HG02852 (cell line): ENCODE results near the gene GUCY1A2.
"Not testable (repeated sequence)": the region's sequence is repeated elsewhere in the genome, so short reads cannot be mapped to it uniquely, and the experiment has no call there.

Experiments used
- ATAC-seq: cut with Tn5 transposase; IDR thresholded peaks from one replicate; pipeline ENCODE4 v1.9.1; 2021; ENCODE audit warnings: mild to moderate bottlenecking, moderate library complexity; ENCODE audit not compliant: unreplicated experiment

The GUCY1A2 gene

DNA sequence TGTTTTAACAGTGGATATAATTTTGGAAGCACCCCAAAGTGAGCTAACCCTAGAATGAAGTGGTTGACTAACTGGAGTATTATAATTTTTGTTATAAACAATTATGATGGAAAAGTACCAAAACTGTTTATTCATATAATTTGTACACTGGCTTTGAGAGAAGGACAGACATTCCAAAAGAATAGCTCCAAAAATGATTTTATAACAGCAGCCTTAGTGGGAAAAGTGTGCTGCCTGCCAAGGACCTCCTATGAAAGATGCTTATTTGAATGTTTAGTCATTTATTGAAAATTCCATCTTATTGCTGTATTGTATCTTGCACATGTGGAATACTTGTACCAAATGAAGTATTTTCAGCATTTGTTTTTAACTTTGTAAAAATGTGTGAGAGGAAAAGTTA, 169.8 kb downstream of the GUCY1A2 start:
- ATAC-seq = no peak

DNA sequence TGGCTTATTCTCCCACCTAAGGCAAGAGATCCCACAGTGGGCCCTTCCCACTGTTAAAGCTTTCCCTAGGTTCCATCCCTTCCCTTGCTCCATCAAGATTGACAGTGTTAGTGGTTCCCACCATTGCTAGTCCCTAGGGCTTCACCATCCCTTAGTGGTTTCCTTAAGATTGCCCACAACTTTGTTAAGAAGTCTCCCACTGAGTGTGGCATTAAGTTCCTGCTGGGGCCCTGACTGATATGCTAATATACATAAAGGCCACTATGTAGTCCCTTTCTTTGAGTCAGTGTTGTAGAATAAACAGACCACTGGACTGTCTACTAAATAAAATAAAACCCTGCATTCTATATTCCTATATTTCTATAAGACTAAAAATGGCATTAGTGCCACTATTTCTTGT, 176.1 kb downstream of the GUCY1A2 start:
- no peak for ATAC-seq

GRCh38 chr11:106840947-106841346, 177.3 kb downstream of the GUCY1A2 start:
- no peak for ATAC-seq

- ATAC-seq = no peak
Observed at GRCh38 chr11:106840146-106840545, 178.1 kb downstream of the GUCY1A2 start.

DNA sequence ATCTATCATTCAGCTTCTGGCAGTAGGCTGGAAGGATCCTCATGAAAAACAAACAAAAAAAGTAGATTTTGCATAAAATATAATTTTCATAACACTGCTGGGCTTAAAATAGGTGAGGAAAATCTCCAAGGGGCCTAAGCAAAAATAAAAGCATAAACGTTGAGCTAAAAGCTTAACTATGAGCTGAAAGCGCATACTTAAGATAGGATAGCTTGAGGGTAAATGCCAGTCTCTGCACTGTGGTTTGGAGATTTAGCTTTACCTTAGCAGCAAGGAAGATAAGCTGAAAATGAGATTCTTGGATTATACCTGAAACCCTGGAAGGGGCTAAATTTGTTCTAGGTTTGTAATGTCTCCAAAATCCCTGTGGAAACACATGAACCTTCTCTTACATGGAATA, 183.7 kb downstream of the GUCY1A2 start:
- ATAC-seq = no peak

DNA sequence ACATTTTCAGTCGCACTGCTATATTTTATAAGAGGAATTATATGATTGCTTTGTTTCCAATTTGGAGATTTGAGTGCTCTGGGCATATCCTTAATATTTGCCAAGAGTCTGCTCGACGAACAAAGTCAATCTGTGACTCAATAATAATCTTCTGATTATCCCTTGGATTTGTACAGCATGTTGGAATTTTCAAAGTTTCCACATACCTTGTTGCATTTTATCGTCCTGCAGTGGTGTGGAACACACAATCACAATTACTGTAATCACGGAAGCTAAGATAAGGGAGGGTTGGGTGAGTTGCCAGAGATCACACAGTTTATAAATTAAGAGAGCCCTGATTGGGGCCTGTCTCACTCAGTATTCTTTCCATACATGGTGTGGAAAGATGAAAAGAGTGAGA, 189.3 kb downstream of the GUCY1A2 start:
- ATAC-seq = no peak

DNA sequence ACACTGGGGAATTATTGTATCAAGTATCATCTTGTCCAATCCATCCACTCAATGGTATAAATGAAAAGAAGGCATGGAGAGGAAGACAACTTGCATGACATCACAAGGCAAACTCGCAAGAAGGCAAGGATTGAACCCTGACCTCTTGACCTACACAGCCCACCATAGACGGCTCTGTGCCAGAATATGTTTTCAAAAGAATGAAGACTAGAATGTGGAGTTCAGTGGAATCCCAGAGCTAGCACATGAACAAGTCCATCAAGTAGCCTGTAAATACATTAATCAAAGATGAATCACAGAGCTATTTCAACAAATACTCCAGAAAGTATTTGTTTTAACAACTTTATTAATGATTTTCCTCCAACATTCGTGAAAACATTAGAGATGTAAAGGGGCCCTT, 189.7 kb downstream of the GUCY1A2 start:
- ATAC-seq = no peak

DNA sequence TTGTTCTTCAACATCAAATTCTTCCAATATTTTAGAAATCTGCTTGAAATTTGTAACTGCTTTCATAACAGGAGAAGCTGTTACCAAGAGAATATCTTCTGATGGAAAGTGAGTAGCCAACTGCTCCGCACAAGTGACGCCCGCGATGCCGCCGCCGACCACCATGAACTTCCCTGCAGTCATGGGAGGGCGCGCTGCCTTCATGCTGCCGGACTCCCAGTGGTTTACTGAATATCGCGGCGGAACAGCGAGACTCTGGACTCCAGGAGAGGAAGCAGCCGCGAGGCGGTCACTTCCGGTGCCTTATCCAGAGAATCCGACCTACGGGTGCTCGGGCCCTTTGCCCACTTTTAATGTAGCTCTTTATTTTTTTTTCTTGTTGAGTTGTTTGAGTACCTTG, 190.6 kb downstream of the GUCY1A2 start:
- ATAC-seq = no peak

DNA sequence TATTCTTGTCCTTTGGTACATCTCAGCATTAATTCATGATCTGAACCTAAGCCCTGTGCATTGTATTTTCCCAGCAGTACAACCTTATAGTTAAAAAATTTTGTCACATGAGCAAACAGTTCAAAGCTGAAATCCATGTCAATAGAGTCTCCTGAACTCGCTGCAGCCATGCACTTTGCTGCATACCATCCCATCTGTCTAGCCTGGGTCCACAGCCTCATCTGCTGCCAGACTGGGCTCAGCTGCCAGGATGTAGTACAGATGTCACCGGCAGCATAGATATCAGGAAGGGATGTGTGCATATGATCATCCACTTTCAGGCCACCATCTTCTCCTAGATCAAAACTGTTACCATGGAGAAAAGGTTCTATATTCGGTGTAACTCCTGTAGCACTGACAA, 191.7 kb downstream of the GUCY1A2 start:
- ATAC-seq = not testable (repeated sequence)

DNA sequence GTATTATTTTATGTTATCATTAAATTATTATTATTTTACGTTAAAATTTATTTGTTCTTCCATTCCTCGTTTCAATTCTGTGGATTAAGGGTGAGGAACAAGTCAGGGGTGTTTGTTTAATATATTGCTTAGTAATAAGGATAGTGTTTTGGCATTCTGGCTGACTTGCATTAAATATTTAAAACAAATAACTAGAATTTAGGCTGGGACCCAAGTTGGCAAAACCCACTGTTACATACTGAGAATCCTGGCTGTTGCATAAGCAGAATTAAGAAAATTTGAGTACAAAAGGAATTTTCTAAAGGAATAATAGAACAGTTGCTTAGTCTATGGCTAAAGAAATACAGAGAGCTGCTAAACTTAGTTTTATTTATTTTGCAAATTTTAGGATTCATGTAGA, 196.4 kb downstream of the GUCY1A2 start:
- ATAC-seq = no peak

DNA sequence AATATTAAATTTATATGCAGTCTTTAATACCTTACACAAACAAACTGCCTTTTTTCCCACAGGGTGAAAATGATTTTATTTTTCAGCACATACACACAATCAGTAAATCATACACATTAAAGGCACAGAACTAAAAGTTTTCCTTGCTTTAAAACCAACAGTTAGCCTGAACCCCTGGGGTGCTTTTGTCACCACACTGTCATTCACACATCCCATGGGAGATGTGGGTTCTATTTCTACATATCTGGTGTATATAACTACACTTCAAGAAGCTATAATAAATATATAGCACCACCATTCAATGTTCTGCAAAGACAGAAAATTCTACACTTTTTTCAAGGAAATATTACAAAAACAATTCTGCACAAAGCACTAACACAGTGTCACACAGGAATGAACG, 197.0 kb downstream of the GUCY1A2 start:
- ATAC-seq = no peak

DNA sequence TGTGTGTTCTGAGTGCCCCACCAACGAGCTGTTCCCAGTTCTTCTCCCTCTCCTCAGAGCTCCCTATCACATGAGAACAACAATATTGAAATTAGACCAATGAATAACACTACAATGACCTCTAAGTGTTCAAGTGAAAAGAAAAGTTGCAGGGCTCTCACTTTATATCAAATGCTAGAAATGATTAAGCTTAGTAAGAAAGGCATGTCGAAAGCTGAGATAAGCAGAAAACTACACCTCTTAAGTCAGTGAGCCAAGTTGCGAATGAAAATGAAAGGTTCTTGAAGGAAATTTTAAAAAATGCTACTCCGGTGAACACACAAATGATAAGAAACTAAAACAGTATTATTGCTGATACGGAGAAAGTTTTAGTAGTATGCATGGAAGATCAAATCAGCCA, 199.8 kb downstream of the GUCY1A2 start:
- ATAC-seq = no peak

GRCh38 chr11:106815209-106815608, 203.1 kb downstream of the GUCY1A2 start:
- ATAC-seq = no peak

DNA sequence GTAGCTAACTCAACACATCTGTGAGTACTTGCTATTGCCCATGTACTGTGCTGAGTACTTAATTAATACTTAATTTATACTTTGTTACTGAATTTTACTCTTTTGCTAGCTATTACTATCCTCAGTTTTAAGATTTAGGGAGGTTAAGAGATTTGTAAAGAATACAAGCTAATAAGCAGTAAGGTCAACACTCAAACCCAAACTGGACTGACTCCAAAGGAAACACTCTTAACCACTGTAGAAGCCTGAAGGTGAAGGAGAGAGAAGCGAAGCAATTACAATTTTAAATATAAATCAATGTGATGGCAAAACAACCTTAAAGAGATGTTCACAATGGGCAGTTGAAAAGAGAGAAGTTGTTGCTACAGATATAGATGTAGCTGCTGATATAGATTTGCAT, 204.5 kb downstream of the GUCY1A2 start:
- ATAC-seq = no peak

DNA sequence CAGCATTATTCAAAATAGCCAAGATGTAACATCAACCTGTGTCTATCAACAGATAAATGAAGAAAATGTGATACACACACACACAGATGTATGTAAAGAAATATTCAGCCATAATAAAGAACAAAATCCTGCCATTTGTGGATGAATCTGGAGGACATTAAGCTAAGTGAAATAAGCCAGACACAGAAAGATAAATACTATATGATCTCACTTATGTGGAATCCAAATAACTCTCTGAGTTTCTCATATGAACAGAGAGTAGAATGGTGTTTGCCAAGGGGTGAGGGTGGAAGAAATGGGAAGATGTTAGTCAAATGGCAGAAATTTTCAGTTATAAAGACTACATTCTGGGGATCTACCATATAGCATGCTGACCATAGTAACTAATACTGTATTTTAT, 224.2 kb downstream of the GUCY1A2 start:
- ATAC-seq = no peak

GRCh38 chr11:106789406-106789805, 228.9 kb downstream of the GUCY1A2 start:
- no peak for ATAC-seq

GRCh38 chr11:106787454-106787853, 230.8 kb downstream of the GUCY1A2 start:
- ATAC-seq = no peak

DNA sequence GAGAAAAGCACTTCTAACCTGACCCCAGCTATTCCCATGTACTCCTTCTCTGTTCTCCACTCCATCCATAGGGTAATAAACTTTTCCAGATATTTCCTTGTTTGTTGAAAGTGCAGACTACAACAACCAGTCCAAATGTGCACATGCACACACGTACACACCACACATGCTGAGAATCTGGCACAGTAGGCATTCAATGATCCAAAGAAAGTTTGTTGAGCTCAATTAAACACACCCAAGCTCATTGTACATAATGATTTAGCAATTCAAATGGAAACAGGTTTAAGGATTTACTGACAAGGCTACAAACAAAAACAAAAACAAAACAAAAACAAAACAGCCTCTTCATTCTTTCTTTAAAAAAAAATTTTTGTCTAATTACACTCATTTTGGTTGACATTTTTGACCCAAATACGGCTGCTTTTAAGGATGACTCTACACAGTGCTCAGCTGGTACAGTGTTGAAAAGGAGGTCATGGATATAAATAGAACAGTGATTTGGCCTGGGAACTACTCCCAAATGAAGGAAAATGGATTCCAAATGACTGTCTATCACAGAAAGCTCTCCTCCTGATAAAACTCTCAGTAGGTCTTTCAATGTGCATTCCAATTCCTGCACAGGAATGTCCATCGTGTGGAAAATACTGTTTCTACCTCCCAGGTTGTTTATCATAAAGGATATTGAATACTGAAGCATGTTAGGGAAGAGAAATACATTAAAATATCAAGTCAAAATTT, 232.2 kb downstream of the GUCY1A2 start:
- no peak for ATAC-seq

DNA sequence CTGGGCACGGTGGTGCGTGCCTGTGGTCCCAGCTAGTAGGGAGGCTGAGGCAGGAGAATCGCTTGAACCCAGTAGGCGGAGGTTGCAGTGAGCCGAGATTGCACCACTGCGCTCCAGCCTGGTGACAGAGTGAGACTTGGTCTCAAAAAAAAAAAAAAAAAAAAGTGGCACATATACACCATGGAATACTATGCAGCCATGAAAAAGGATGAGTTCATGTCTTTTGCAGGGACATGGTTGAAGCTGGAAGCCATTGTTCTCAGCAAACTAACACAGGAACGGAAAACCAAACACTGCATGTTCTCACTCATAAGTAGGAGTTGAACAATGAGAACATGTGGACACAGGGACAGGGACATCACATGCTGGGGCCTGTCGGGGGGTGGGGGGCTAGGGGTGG, 241.0 kb downstream of the GUCY1A2 start:
- not testable (repeated sequence) for ATAC-seq

DNA sequence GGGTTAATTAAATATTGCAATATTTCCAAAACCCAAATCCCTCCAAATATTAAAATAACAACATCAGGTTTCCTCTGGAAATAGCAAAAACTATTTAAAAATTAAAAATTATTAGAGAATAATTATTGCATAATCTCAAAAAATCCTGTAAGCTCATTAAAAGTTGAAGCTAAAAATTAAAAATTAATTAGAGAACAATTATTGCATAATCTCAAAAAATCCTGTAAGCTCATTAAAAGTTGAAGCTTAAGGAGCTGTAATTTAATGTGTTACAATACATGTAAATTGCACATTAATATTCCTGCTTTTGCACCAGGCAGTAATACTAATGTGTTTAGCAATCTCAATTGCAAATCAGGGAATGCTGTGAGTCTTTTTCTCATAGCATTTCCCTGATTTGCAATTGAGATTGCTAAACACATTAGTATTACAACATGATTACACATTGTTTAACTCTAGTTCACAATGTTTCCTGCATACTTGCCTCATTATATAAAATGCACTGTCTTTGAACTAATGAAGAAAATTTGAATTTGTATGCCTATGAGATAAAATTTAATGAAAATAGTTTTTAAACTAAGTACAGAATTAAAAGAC, 247.7 kb downstream of the GUCY1A2 start:
- no peak for ATAC-seq

DNA sequence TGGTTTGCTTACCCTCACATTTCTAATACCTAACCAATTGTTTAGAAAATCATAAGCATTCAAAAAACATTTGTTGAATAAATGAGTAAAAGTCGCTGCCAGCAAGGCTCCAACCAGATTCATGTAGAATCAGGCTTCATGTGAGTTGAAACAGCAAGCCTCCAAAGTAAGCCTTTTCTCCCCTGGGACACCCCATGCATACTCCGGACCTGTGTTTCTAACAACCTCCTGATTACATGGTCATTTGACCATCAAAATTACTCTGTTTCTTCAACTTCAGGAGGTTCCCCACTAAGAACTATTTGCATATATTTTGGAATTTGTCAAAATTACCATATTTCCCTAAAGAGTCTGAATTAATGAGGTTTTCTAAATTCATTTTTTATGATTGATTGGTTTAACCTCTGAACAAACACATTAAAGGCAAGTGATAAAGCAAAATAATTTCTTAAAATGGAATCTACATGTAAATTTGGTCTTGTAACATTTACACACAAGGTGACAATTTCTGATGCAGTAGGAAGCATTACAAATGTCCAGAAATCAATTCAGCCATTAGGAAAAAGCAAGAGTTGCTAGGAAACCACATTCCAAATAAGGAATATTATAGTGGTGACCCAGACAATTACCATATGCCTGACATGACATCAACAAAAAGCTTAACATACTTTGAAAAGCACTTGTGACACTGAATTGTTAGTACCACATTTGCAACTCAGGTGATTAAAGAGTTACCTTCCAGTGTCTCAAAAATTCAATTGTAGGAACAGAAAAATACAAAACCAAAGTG, 252.6 kb downstream of the GUCY1A2 start:
- no peak for ATAC-seq

DNA sequence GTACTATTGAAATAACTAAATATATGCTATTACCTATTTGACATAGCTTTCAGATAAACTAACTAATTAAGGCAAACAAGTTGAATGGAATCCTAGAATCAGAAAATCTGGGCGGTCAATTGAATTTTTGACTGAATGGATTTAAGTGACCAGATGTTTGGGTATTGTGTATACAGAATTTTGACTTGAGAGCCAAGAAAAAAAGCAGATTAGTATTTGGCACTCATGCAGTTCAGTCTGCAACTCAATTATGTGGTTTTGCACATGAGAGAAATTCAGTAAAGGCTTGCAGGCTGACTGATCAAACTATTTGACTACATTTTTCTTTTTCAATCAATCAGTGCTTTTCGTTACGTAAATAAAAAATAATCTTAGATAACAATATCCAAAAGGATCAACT, 254.8 kb downstream of the GUCY1A2 start:
- ATAC-seq = no peak
